ENCODE measurements around the gene CCT8. TPM values are rescaled to one million over a fixed set of nuclear protein-coding genes. Genes with fewer than 3 reads are reported as not detected.

CCT8 gene
- polyA plus RNA-seq, 1 of the 3 experiments (the other 2 are of a cell fraction): 102 TPM

GRCh38 chr21:29055080-29055479 lies 18.4 kb downstream of the CCT8 start (continued):
- TF ChIP-seq REST (IDR thresholded peaks at IDR 0.05; ENCODE audit: low read depth, low read length): no peak

GRCh38 chr21:29053656-29054055 lies 19.8 kb downstream of the CCT8 start:
- H3K4me3 ChIP-seq (ENCODE audit: low read depth in 2 of 2, low read length in 1 of 2): no peak overlapping the region
- H3K79me2 ChIP-seq (ENCODE audit: insufficient read depth): no peaks in the 10 kb centered on the region
- H3K9me3 ChIP-seq: no peaks in the 10 kb centered on the region
- no peaks in the 10 kb centered on the region for H3K9me2 ChIP-seq
- POLR2A ChIA-PET: no interaction called here
- no peaks in the 10 kb centered on the region for H3K4me1 ChIP-seq (ENCODE audit: control insufficient read depth in 1 of 2, insufficient read depth in 2 of 2, low read depth in 1 of 2, low read length in 1 of 2)
- H4K20me1 ChIP-seq (ENCODE audit: insufficient read depth): no peaks in the 10 kb centered on the region
- H3F3A ChIP-seq (replicated peaks; ENCODE audit: insufficient read depth): peaks cover 42% of the 10 kb centered on the region
- H3K27me3 ChIP-seq (ENCODE audit: insufficient read depth): no peaks in the 10 kb centered on the region
- H3K4me2 ChIP-seq: no peak overlapping the region
- peaks cover 71 to 76% of the 10 kb centered on the region in 2 experiments for H3K36me3 ChIP-seq (replicated peaks in 1 of 2; ENCODE audit: control insufficient read depth in 1 of 2, insufficient read depth in 2 of 2, low read length in 1 of 2)
- no peak for TF ChIP-seq NFIC (IDR thresholded peaks at IDR 0.05; ENCODE audit: borderline replicate concordance)
- no peak for TF ChIP-seq CHD2 (IDR thresholded peaks at IDR 0.05; ENCODE audit: low read length, partially characterized antibody)
- no peak for TF ChIP-seq REST (IDR thresholded peaks at IDR 0.05; ENCODE audit: low read depth, low read length)
- no peak for TF ChIP-seq EP300 (IDR thresholded peaks at IDR 0.05; ENCODE audit: borderline replicate concordance in 1 of 2, low read depth in 1 of 2, low read length in 1 of 2)
- no peak for TF ChIP-seq RAD21 (IDR thresholded peaks at IDR 0.05; ENCODE audit: low read length)
- TF ChIP-seq SIN3A (IDR thresholded peaks at IDR 0.05; ENCODE audit: borderline replicate concordance, low read depth, low read length): no peak
- TF ChIP-seq EZH2phosphoT487 (IDR thresholded peaks at IDR 0.05; ENCODE audit: borderline replicate concordance, low read depth): no peak
- no peak for TF ChIP-seq NRF1 (IDR thresholded peaks at IDR 0.05; ENCODE audit: low read depth, low read length)
- no peak for TF ChIP-seq USF1 (IDR thresholded peaks at IDR 0.05; ENCODE audit: borderline replicate concordance, low read depth)
- no peak for TF ChIP-seq ZBTB33 (IDR thresholded peaks at IDR 0.05; ENCODE audit: borderline replicate concordance, low read depth)
- TF ChIP-seq MAX (IDR thresholded peaks at IDR 0.05; ENCODE audit: low read depth): no peak
- TF ChIP-seq ELF1 (IDR thresholded peaks at IDR 0.05): no peak
- no peak for TF ChIP-seq FOXM1 (IDR thresholded peaks at IDR 0.05; ENCODE audit: low read depth)
- TF ChIP-seq POLR2AphosphoS5 (IDR thresholded peaks at IDR 0.05; ENCODE audit: low read depth, low read length): no peak
- no peak for TF ChIP-seq MEF2A (IDR thresholded peaks at IDR 0.05; ENCODE audit: borderline replicate concordance, low read depth)
- TF ChIP-seq SMC3 (IDR thresholded peaks at IDR 0.05; ENCODE audit: low read depth, low read length): no peak
- no peak for TF ChIP-seq RFX5 (IDR thresholded peaks at IDR 0.05; ENCODE audit: low read length)
- 0 out of 4 replicates have a peak overlapping the region, but pooled peaks of 1 of the 2 experiments have one; percentile 3 for H3K27ac ChIP-seq (ENCODE audit: low read depth in 2 of 2, low read length in 1 of 2)
- CTCF ChIA-PET: interaction anchor here (1.5 kb wide), 1 partner anchor 9 kb away, joined by 4 read pairs; no protein-coding TSS in a partner anchor
- H2AFZ ChIP-seq (ENCODE audit: low read depth): no peak overlapping the region
- DNase-seq: no peak
- no peak overlapping the region for H3K9ac ChIP-seq
- 82% methylated on average over 4 of the region's 4 CpGs for WGBS (ENCODE audit: low lambda C conversion rate)
